Cardiac muscle cell (in vitro differentiated cells and primary cell): ENCODE results near the gene TSPAN3. TPM values are rescaled to one million over a fixed set of nuclear protein-coding genes. Genes with fewer than 3 reads are reported as not detected.

Experiments
- DNase-seq, 2 donors: peaks; one replicate each; pipeline versions ENCODE4 v3.0.0 to v3.0.0-alpha.2; 2010 to 2017; ENCODE audit warnings: low read depth in 1 of 2, low spot score in 1 of 2
- H3K27ac ChIP-seq: fragments of 200-600 bp; sonication (generic); 2 replicates; pipeline ENCODE4 v1.5.1; 2016
- H3K27me3 ChIP-seq: fragments of 200-600 bp; sonication (generic); 2 replicates; pipeline ENCODE4 v1.6.0; 2016; ENCODE audit warnings: control low read depth
- H3K36me3 ChIP-seq: fragments of 200-600 bp; sonication (generic); 2 replicates; pipeline ENCODE4 v1.5.1; 2016; ENCODE audit warnings: control low read depth
- H3K4me1 ChIP-seq: fragments of 200-600 bp; sonication (generic); 2 replicates; pipeline ENCODE4 v1.8.1; 2017; ENCODE audit warnings: low read depth, mild to moderate bottlenecking, mixed run types
- H3K4me3 ChIP-seq: fragments of 200-600 bp; sonication (generic); 2 replicates; pipeline ENCODE4 v1.5.1; 2016; ENCODE audit warnings: mild to moderate bottlenecking
- H3K9me3 ChIP-seq: fragments of 200-600 bp; sonication (generic); 2 replicates; pipeline ENCODE4 v1.5.1; 2017; ENCODE audit warnings: low read depth, mild to moderate bottlenecking, control low read depth
- polyA plus RNA-seq: library from polyadenylated mRNA; unstranded; fragments of >200 nt; fragmentation: Nextera tagmentation; extraction: Ambion mirVana; gene quantifications from 2 replicates; pipeline ENCODE4 v1.2.1, GENCODE V29; 2016
- total RNA-seq: library from RNA; depleted of rRNA; stranded (reverse); fragments of >200 nt; gene quantifications from 2 replicates; pipeline ENCODE4 v1.2.3, GENCODE V29; 2016
- TF ChIP-seq, protein P1 (sequence below): IDR thresholded peaks from 2 replicates; pipeline ENCODE4 v1.5.1; 2012; ENCODE audit warnings: low read depth, mild to moderate bottlenecking, low read length

Gene TSPAN3
- total and polyA plus RNA-seq, 2 experiments from 2014 or later, result 316 to 427 TPM

DNA sequence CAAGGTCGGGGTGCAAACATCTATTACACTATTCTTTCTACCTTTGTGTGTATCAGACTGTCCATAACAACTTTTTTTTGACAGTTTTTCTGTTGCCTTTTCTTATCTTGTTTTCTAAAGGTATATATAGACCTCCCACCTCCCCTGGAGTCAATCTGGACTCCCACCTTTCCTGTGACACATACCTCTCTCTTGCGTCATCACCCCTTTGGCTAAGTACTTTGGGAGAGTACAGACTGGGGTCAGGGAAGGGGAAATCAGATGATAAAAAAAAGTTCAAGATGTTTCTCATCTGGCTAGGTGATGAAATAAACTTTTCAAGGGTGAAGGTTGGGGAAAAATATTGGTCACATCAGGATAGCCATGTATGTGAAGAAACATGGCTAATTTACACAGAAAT lies 17.2 kb downstream of the TSPAN3 start:
- TF ChIP-seq, protein P1, sequence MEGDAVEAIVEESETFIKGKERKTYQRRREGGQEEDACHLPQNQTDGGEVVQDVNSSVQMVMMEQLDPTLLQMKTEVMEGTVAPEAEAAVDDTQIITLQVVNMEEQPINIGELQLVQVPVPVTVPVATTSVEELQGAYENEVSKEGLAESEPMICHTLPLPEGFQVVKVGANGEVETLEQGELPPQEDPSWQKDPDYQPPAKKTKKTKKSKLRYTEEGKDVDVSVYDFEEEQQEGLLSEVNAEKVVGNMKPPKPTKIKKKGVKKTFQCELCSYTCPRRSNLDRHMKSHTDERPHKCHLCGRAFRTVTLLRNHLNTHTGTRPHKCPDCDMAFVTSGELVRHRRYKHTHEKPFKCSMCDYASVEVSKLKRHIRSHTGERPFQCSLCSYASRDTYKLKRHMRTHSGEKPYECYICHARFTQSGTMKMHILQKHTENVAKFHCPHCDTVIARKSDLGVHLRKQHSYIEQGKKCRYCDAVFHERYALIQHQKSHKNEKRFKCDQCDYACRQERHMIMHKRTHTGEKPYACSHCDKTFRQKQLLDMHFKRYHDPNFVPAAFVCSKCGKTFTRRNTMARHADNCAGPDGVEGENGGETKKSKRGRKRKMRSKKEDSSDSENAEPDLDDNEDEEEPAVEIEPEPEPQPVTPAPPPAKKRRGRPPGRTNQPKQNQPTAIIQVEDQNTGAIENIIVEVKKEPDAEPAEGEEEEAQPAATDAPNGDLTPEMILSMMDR, result no peak
- Histone ChIP-seq H3K36me3 (peaks cover 27% of the 10 kb centered on the region), H3K4me3 (no peak overlapping the region), H3K27ac (no peak overlapping the region), H3K4me1 (peaks cover 19% of the 10 kb centered on the region), H3K27me3 (no peaks in the 10 kb centered on the region), H3K9me3 (no peaks in the 10 kb centered on the region)
- peak in 1 of 2 donors; percentile 48 for DNase-seq

DNA sequence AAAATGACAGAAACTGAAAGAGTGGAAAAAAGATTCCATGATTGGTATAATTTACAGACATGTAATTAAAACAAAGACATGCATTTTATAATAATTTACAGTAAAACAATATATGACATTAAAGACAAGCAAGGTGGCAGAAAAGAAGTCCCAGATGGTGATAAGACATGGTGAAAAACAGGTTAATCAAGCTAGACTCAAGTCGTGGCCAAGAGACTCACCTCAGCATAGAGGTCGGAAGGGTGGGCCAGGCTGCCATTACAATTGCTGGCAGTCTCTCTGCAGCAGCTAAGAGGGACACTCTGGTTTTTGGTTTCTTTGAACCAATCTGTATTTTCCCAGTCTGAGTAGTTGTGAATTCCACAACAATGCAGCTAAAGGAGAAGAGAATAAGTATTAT lies 18.4 kb downstream of the TSPAN3 start:
- no peaks in the 10 kb centered on the region for H3K27me3 ChIP-seq
- no peak overlapping the region for H3K27ac ChIP-seq
- H3K4me1 ChIP-seq, result peaks cover 17% of the 10 kb centered on the region
- H3K4me3 ChIP-seq, result no peak overlapping the region
- no peaks in the 10 kb centered on the region for H3K9me3 ChIP-seq
- peaks cover 32% of the 10 kb centered on the region for H3K36me3 ChIP-seq
- no peak for DNase-seq
- TF ChIP-seq, protein P1, result no peak

DNA sequence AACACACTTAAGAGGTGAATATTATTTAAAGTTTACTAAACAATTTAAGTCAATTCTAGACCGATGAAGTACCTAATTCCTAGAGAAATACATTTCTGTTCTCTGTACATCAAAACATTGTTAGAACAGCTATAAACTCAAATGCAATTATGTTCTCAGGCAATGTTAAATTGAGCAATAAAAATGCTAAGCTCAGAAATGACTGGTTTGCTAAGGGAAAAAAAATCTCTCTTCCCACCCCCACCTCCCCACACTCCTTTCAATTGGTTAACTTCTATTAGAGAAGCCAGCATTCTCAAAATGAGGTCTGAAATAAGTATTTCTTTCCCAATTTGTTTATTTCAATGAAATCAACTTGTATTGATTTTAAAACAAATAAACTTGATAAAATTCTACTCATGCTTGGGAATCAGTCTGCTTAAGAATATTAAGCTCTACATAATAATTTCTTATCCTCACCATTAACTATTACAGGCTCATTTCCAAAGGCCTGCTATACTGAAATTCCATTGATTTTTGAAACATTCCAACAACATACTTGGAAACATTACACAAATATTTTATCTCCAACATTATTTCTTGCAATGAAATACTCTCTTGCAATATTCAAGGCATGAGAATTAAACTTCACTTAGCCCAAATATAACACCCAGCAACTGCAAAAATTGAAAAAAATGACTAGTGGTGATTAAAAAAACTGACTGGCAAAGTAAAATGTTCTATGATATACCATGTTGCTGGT lies 22.6 kb downstream of the TSPAN3 start:
- no peaks in the 10 kb centered on the region for H3K4me1 ChIP-seq
- H3K4me3 ChIP-seq, result no peak overlapping the region
- peaks cover 47% of the 10 kb centered on the region for H3K36me3 ChIP-seq
- no peak overlapping the region for H3K27ac ChIP-seq
- H3K27me3 ChIP-seq, result no peaks in the 10 kb centered on the region
- no peak for DNase-seq
- TF ChIP-seq, protein P1, result no peak
- H3K9me3 ChIP-seq, result no peaks in the 10 kb centered on the region

DNA sequence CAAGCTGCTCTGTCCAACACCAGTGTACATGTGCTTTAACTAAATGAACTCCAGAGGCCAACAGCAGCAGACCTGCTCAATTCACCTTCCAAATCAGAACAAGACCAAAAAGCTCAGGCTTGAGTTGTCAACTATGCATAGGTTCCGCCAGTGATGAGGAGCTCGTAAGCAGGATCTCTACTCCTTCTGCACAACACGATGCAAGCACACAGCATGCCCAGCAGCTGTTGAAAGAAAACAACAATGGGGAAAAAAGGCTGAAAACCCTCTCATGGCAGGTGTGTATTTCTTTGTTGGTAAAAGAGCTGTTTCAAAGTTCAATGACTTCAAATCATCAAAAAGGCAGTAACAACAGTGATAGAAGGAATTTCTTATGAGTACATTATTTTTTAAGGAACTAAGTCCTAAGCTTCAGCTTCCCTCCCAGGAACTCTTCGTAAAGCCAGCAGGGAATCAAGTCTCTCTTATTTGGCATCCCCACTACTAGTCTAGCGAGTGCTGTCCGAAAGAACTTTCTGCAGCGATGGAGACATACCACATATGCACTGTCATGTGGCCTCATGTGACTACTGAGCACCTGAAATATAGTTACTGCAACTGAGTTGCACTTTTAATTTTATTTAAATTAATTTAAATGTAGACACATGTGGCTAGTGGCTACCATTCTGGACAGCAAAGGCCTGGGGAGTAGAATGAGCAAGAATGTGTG lies 24.1 kb downstream of the TSPAN3 start:
- TF ChIP-seq, protein P1, result no peak
- Histone ChIP-seq H3K4me3 (no peak overlapping the region), H3K27me3 (no peaks in the 10 kb centered on the region), H3K9me3 (no peaks in the 10 kb centered on the region), H3K27ac (no peak overlapping the region), H3K36me3 (peaks cover 44% of the 10 kb centered on the region), H3K4me1 (no peaks in the 10 kb centered on the region)
- no peak for DNase-seq

DNA sequence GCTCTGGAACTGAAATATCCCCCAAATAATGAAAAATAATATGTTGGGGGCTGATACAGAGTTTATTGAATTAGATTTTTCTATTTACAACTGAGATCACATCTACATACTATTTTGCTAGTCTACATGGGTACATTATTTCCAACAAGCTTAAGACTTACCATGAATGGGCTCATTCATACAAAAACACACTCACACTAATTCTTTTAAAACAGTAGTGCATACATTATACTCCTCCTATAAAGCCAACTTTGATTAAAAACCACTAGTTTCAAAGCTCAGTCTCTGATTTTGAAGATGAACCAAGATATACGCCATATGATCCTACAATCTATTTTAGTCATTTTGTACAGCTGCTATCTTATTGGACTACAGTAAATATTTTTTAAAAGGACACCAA lies 24.9 kb downstream of the TSPAN3 start:
- no peak overlapping the region for H3K4me3 ChIP-seq
- no peak overlapping the region for H3K27ac ChIP-seq
- no peaks in the 10 kb centered on the region for H3K9me3 ChIP-seq
- DNase-seq, result no peak
- H3K36me3 ChIP-seq, result peaks cover 38% of the 10 kb centered on the region
- TF ChIP-seq, protein P1, result no peak
- no peaks in the 10 kb centered on the region for H3K4me1 ChIP-seq
- H3K27me3 ChIP-seq, result no peaks in the 10 kb centered on the region
